ACHN (cell line): ENCODE data around the gene SRSF7.
"Not testable (repeated sequence)": the region's sequence is repeated elsewhere in the genome, so short reads cannot be mapped to it uniquely, and the experiment has no call there.

Experiments used
- DNase-seq: peaks from one replicate; pipeline ENCODE4 v3.0.0-alpha.2; 2015
- in situ Hi-C: cut with HindIII; loops from 2 replicates; pipeline ENCODE4 v1.10.0; 2017; ENCODE audit warnings: low sequenced_read_pairs, low pct_ligation_motif_present, low pct_unique_long_range_greater_than_20kb

The SRSF7 gene

DNA sequence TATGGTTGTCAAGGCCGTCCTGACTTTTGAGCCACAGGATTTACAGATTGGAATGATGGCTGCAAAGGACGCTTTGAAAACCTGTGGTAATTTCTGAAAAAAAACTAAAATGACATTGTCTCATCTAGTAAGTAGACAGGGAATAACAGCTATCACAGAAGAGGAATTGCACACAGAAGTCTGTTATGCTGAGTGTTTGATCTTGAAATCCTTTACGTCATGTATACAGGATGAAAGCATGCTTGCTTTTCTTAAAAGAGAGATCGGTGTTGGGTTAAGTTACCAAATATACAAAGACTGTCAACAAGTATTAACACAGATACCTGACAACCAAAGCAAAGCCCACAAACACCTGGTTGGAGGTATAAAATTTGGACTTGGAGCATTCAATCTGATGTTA lies 12.6 kb upstream of the SRSF7 start:
- in situ Hi-C loops = no loop called here
- no peak for DNase-seq

- DNase-seq = no peak
- in situ Hi-C loops = no loop called here
Measured at GRCh38 chr2:38763228-38763627, 12.1 kb upstream of the SRSF7 start.

- DNase-seq, in situ Hi-C loops: not testable (repeated sequence)
Measured at GRCh38 chr2:38755891-38756290, 4.7 kb upstream of the SRSF7 start.

DNA sequence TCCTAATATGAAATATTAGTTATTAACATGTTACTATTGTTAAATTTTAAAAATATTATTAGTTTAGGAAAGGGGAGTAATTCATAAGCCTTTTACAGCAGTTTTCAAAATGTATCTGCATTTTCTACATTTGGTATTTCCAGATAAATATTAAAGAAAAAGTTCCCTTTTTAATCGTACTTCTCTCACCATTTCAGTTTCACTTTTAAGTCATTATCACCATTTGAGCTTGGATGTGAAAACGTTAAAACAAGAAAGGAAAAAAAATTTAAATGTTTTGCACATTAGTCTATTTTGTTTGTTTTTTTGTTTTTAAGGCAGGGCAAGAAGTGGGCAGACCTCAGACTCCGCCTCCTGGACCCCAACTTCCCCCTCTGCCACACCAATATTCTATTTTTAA lies 3.3 kb upstream of the SRSF7 start:
- in situ Hi-C loops = no loop called here
- no peak for DNase-seq

DNA sequence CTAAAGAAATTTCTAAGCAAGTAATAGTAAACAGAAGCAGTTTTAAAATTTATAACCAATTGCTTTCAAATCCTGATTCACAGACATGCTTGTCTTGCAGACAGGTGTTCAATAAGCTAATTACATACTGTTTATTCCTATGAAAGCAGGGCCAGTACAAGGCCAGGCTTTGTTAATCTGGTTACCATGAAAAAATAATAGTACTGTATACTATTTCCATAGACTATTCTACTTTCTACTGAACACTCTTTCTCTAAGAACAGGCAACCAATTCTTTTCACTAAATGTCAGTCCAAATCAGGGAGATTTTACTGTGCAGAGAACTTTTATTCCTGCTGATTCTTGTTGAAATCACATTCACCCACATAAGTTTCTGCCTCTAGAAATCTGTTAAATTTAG lies 2.9 kb upstream of the SRSF7 start:
- no peak for DNase-seq
- in situ Hi-C loops = no loop called here

- peak; percentile 38 for DNase-seq
- in situ Hi-C loops = no loop called here
Measured at GRCh38 chr2:38751596-38752410, 642 bp upstream of the SRSF7 start.

GRCh38 chr2:38750011-38750890 lies 910 bp downstream of the SRSF7 start:
- DNase-seq = peak; percentile 45
- in situ Hi-C loops = no loop called here

DNA sequence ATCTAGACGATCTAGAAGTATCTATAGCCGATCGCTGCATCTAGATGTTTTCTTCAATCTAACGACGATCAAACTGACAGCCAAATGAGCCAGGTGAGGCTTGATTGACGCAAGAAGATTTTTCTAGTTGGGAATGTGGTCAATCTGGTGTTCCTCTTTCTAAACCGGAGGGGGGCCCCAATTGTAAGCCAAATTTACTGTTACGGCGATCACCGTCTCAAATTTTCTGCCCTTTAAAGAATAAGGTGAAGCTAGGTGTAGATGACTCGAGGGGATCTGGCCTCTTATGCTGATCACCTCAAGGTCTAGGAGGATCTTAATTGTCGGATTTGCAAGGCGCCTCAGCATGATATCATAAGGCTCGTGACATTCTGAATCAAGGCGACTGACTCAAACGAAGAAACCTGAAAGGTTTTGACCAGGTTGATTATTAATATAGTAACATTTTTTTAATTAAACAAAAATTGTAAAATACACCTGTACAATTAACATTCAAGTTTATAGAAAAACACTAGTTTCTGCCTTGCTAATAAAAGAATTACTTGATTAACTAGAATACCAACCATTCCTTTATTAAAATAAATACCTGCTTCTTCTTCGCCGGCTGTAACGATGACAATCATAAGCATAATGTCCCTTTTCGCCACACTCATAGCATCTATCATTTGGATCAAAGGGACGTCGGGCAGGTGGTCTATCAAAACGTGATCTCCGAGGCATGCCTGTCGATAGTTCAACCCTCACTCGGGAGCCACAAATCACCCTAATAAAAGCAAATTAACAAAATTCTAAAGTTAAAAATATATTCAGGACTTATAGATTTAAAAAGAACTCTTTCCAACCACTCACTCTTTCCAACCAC lies 2.0 kb downstream of the SRSF7 start:
- DNase-seq = no peak
- in situ Hi-C loops = loop anchor here (25.0 kb wide), 1 partner anchor 162 kb away; no protein-coding TSS in a partner anchor

DNA sequence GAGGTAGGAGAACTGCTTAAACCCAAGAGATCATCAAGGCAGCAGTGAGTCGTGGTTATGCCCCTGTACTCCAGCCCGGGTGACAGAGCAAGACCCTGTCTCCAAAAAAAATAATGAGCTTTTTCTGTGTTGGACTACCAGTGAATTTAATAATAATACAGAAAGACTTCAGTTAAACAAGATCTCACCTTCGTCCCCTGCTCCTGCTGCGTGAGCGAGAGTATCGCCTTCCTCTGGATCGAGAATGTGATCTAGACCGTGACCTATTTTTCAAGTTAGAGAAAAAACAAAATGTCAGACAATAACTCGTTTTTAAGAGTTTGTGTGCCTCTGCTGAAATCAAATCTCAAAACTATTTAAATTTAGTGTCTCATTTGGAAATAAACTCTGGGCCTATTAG lies 2.8 kb downstream of the SRSF7 start:
- in situ Hi-C loops = loop anchor here (25.0 kb wide), 1 partner anchor 161 kb away; no protein-coding TSS in a partner anchor
- no peak for DNase-seq

DNA sequence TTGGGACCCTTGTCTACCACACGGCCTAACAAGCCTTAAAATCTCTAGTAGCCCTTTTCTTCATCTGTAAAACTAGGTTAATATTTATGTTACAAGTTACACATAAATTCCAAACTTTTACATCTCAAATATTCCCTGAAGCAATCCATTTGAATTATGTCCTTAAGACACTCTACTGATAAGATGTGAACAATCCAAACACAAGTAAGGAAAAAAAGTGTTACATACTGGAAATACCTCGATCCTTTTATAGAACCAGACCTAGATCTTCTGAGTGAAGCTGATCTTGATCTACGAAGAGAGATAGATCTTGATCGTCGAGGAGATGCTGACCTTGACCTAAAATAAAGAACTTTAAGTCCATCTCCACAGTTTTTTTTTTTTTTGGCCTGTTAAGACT lies 3.3 kb downstream of the SRSF7 start:
- in situ Hi-C loops = loop anchor here (25.0 kb wide), 1 partner anchor 161 kb away; no protein-coding TSS in a partner anchor
- DNase-seq = no peak

GRCh38 chr2:38747007-38747424 lies 4.1 kb downstream of the SRSF7 start:
- in situ Hi-C loops = loop anchor here (25.0 kb wide), 1 partner anchor 160 kb away; no protein-coding TSS in a partner anchor
- DNase-seq = no peak

DNA sequence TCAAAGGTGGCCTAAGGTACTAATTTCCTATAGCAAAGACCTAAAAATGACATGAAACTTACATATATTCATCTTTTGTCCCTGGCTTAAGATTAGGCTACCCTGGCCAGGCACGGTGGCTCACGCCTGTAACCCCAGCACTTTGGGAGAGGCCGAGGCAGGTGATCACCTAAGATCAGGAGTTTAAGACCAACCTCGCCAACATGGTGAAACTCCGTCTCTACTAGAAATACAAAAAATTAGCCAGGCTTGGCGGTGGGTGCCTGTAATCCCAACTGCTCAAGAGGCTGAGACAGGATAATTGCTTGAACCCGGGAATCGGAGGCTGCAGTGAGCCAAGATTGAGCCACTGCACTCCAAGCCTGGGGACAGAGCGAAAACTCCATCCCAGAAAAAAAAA lies 5.9 kb downstream of the SRSF7 start:
- in situ Hi-C loops = loop anchor here (25.0 kb wide), 1 partner anchor 158 kb away; no protein-coding TSS in a partner anchor
- DNase-seq = no peak

DNA sequence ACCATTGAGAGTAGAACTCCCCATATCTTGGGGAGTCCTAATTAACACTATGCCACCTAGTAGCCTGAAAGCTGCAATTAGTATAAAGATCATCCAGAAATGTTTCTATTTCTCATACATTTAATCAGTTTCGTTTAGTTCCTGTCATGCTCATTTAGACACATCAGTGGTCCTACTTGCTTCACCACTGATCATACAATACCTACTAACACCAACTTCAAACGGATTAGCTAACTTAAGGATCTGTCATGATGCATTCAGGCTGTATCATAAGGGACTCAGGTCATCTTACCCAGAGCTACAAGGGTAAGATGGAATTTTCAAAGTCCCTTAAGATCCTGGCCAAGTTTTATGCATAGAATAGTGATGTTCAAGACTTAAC lies 6.8 kb downstream of the SRSF7 start:
- in situ Hi-C loops = loop anchor here (25.0 kb wide), 1 partner anchor 157 kb away; no protein-coding TSS in a partner anchor
- DNase-seq = no peak

DNA sequence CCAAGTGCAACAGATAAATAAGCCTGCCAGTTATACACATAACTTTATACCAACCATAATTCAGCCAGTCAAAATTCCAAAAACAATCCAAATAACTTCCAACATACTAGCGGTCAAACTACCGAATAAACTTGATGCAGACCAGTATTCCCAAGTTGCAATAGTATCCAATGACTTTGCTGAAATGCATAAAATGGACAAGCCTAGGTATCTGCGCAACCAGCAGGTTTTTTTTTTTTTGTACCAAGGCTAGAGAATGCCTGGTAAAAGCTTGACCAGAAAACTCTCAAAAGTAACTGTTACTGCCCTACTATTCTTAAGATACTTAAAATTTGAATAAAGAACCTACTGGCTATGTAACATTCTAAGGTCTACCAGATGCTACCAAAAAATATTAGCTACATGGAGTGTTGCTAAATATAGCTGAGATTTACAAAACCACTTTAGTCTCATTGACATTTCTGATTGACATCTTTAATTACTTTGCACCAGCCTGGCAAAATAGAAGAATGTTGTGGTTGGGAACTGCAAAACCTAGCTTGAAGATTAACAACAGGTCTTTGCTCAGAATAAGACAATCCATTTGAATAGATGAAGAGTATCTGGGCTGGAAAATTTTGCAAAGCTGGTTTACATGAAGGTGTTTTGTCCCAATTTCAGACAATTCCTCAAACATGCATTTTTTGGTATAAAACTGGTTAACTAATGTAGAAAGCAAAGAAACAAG lies 7.3 kb downstream of the SRSF7 start:
- in situ Hi-C loops = loop anchor here (25.0 kb wide), 1 partner anchor 157 kb away; no protein-coding TSS in a partner anchor
- no peak for DNase-seq

DNA sequence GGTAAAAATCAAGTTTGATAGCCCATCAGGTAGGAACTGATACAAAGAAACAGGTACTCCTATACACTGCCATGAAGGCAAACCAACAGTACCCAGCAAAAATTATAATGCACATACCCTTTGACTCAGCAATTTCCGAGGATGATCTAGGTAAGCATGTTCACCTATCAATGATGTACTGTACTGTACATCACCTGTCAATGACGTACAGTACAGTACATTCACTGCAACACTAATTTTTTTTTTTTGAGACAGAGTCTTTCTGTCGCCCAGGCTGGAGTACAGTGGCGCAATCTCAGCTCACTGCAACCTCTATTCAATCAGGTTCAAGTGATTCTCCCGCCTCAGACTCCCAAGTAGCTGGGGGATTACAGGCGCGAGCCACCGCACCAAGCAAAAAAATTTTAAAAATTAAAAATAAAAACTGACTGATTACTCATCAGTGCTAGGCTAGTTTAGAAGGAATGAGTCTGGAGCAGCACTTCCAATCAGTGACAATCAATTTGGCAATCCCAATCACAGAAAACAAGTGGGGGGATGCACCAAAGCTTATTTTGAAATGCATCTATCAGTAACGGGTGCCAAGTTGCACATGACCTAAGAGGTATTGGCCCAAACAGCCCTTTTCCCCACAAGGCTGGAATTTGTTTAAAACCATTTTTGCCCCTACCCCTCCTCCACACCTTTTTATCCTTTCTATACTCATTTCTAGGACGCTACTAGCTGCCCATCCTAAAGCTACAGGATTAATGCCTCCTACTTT lies 8.2 kb downstream of the SRSF7 start:
- DNase-seq = no peak
- in situ Hi-C loops = loop anchor here (25.0 kb wide), 1 partner anchor 156 kb away; no protein-coding TSS in a partner anchor

GRCh38 chr2:38740851-38741731 lies 10.1 kb downstream of the SRSF7 start:
- in situ Hi-C loops = loop anchor here (25.0 kb wide), 1 partner anchor 154 kb away; no protein-coding TSS in a partner anchor
- peak; percentile 60 for DNase-seq
